ENCODE measurements around the gene VAV1. TPM values are rescaled to one million over a fixed set of nuclear protein-coding genes. Genes with fewer than 3 reads are reported as not detected.

VAV1 gene
- total and polyA plus RNA-seq, 2 of the 13 experiments (the other 11 are each of a cell fraction or from before 2014, with no cell fraction given): not detected

DNA sequence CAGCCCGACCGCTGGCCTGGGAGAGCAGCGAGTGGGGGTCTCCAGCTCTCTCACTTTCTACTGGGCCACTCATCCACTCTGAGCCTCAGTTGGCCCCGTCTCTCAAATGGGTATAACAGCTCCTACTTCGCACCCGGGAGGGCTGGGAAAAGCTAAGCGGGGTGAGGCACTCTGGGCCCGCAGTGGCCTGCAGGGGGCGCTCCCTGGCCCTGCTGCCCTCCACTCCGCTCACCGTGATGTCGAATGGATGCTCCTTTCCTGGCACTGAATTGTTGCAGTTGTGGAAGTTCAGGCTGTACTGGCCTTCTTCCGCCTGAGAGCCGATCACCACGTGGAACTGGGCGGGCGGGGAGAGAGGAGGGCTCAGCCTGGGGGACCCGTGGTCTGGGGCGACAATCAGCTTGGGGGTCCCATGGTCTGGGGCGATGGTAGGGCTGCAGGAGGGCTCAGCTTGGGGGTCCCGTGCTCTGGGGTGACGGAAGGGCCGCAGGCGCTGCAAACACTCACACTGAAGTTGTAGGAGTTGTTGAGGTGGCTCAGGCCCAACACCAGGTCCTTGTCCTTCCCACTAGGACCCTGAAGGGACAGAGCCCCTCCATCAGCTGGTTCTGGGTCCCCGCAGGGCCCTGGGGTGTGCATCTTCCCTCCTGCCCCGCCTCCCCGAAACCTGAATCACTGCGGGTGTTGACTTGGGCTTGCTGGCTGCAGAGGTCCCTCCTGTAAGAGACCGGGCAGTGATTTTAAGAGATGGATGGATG, 39.0 kb upstream of the VAV1 start (continued):
- TF ChIP-seq, protein P1, sequence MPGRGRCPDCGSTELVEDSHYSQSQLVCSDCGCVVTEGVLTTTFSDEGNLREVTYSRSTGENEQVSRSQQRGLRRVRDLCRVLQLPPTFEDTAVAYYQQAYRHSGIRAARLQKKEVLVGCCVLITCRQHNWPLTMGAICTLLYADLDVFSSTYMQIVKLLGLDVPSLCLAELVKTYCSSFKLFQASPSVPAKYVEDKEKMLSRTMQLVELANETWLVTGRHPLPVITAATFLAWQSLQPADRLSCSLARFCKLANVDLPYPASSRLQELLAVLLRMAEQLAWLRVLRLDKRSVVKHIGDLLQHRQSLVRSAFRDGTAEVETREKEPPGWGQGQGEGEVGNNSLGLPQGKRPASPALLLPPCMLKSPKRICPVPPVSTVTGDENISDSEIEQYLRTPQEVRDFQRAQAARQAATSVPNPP (CRISPR knock-in tag; IDR thresholded peaks at IDR 0.05): no peak
- TF ChIP-seq NKX3-1 (CRISPR knock-in tag; IDR thresholded peaks at IDR 0.05): no peak
- no peak for TF ChIP-seq ZNF761 (CRISPR knock-in tag; conservative IDR thresholded peaks at IDR 0.05)
- TF ChIP-seq, protein P2, sequence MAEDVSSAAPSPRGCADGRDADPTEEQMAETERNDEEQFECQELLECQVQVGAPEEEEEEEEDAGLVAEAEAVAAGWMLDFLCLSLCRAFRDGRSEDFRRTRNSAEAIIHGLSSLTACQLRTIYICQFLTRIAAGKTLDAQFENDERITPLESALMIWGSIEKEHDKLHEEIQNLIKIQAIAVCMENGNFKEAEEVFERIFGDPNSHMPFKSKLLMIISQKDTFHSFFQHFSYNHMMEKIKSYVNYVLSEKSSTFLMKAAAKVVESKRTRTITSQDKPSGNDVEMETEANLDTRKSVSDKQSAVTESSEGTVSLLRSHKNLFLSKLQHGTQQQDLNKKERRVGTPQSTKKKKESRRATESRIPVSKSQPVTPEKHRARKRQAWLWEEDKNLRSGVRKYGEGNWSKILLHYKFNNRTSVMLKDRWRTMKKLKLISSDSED (CRISPR knock-in tag; IDR thresholded peaks at IDR 0.05): no peak
- no peak for TF ChIP-seq ZNF451 (CRISPR knock-in tag; IDR thresholded peaks at IDR 0.05)
- TF ChIP-seq MAFK (conservative IDR thresholded peaks at IDR 0.05 in 1 of 2, IDR thresholded peaks at IDR 0.05 in 1 of 2; ENCODE audit: low read length in 2 of 2): no peak
- TF ChIP-seq, protein P3, sequence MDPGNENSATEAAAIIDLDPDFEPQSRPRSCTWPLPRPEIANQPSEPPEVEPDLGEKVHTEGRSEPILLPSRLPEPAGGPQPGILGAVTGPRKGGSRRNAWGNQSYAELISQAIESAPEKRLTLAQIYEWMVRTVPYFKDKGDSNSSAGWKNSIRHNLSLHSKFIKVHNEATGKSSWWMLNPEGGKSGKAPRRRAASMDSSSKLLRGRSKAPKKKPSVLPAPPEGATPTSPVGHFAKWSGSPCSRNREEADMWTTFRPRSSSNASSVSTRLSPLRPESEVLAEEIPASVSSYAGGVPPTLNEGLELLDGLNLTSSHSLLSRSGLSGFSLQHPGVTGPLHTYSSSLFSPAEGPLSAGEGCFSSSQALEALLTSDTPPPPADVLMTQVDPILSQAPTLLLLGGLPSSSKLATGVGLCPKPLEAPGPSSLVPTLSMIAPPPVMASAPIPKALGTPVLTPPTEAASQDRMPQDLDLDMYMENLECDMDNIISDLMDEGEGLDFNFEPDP (CRISPR knock-in tag; conservative IDR thresholded peaks at IDR 0.05): no peak
- TF ChIP-seq ZNF737 (CRISPR knock-in tag; IDR thresholded peaks at IDR 0.05; ENCODE audit: borderline replicate concordance): no peak
- TF ChIP-seq ZSCAN12 (CRISPR knock-in tag; IDR thresholded peaks at IDR 0.05): no peak
- TF ChIP-seq, protein P4, sequence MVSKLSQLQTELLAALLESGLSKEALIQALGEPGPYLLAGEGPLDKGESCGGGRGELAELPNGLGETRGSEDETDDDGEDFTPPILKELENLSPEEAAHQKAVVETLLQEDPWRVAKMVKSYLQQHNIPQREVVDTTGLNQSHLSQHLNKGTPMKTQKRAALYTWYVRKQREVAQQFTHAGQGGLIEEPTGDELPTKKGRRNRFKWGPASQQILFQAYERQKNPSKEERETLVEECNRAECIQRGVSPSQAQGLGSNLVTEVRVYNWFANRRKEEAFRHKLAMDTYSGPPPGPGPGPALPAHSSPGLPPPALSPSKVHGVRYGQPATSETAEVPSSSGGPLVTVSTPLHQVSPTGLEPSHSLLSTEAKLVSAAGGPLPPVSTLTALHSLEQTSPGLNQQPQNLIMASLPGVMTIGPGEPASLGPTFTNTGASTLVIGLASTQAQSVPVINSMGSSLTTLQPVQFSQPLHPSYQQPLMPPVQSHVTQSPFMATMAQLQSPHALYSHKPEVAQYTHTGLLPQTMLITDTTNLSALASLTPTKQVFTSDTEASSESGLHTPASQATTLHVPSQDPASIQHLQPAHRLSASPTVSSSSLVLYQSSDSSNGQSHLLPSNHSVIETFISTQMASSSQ (IDR thresholded peaks at IDR 0.05; ENCODE audit: low read depth): no peak
- TF ChIP-seq, protein P4 (CRISPR knock-in tag; IDR thresholded peaks at IDR 0.05; ENCODE audit: borderline replicate concordance): 0 out of 2 replicates have a peak, but pooled peaks have one; percentile 10
- TF ChIP-seq, protein P5, sequence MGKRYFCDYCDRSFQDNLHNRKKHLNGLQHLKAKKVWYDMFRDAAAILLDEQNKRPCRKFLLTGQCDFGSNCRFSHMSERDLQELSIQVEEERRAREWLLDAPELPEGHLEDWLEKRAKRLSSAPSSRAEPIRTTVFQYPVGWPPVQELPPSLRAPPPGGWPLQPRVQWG (CRISPR knock-in tag; IDR thresholded peaks at IDR 0.05; ENCODE audit: borderline replicate concordance, low read depth): no peak
- no peak for TF ChIP-seq GATAD2A (CRISPR knock-in tag; IDR thresholded peaks at IDR 0.05)
- TF ChIP-seq, protein P6, sequence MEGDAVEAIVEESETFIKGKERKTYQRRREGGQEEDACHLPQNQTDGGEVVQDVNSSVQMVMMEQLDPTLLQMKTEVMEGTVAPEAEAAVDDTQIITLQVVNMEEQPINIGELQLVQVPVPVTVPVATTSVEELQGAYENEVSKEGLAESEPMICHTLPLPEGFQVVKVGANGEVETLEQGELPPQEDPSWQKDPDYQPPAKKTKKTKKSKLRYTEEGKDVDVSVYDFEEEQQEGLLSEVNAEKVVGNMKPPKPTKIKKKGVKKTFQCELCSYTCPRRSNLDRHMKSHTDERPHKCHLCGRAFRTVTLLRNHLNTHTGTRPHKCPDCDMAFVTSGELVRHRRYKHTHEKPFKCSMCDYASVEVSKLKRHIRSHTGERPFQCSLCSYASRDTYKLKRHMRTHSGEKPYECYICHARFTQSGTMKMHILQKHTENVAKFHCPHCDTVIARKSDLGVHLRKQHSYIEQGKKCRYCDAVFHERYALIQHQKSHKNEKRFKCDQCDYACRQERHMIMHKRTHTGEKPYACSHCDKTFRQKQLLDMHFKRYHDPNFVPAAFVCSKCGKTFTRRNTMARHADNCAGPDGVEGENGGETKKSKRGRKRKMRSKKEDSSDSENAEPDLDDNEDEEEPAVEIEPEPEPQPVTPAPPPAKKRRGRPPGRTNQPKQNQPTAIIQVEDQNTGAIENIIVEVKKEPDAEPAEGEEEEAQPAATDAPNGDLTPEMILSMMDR (CRISPR knock-in tag; IDR thresholded peaks at IDR 0.05): peak; percentile 45; the same call in 1 of the 2 replicates
- TF ChIP-seq EED (CRISPR knock-in tag; IDR thresholded peaks at IDR 0.05): no peak
- TF ChIP-seq NAIF1 (CRISPR knock-in tag; IDR thresholded peaks at IDR 0.05; ENCODE audit: borderline replicate concordance): no peak
